HepG2 (cell line): ENCODE results near the gene ZNF554. TPM values are rescaled to one million over a fixed set of nuclear protein-coding genes. Genes with fewer than 3 reads are reported as not detected.

Experiments
- ATAC-seq: fragments of 200-7000 bp; cut with Tn5 transposase; 3 replicates; pipeline ENCODE4 v1.9.1; 2020; ENCODE audit warnings: mild to moderate bottlenecking, moderate library complexity
- BruUV-seq: library from RNA; stranded (reverse); fragments of 400-500 nt; replicated peaks from 2 replicates; lab custom pipeline; 2021; lab: Mats Ljungman, UMichigan
- CTCF ChIA-PET: fragments of 300-600 bp; formaldehyde crosslinking; extraction: SDS; loops from one replicate; lab custom pipeline; 2021; ENCODE audit warnings: low total read pairs, inconsistent platforms, low intra/inter-chr PET ratio; lab: Yijun Ruan, JAX
- POLR2A ChIA-PET: fragments of 350-600 bp; sonication (Branson Sonifier 250); formaldehyde crosslinking; loops from one replicate; lab custom pipeline; 2020; ENCODE audit warnings: antibody characterized with exemption, inconsistent platforms; lab: Yijun Ruan, JAX
- DNase-seq: peaks from one replicate; pipeline ENCODE4 v3.0.0-alpha.2; 2015; ENCODE audit warnings: low spot score
- FAIRE-seq: peaks from 3 replicates; lab custom pipeline; 2011; peaks lifted over from hg19 to GRCh38; lab: Jason Lieb, UNC
- H2AFZ ChIP-seq: one replicate; pipeline ENCODE4 v1.6.1; 2011; ENCODE audit warnings: low read length, inconsistent platforms
- H3K27ac ChIP-seq: fragments of 300-600 bp; 3 replicates; pipeline ENCODE4 v1.8.0; 2011; ENCODE audit warnings: mixed run types, mild to moderate bottlenecking, mixed read lengths, low read length, inconsistent platforms; ENCODE audit not compliant: insufficient read depth; ENCODE audit errors: extremely low read length
- H3K27me3 ChIP-seq, 2 experiments: fragments of 200-600 bp in 1 of 2; 2 replicates in 1 of 2; 3 replicates in 1 of 2; pipeline versions ENCODE4 v1.6.0 to v1.8.0; 2011; ENCODE audit warnings: low read length in 2 of 2, mild to moderate bottlenecking in 2 of 2, moderate library complexity in 2 of 2, inconsistent platforms in 1 of 2; ENCODE audit not compliant: insufficient read depth in 2 of 2, control insufficient read depth in 1 of 2
- H3K36me3 ChIP-seq, 2 experiments: fragments of 200-600 bp in 1 of 2; replicated peaks in 1 of 2; 2 replicates in 1 of 2; 3 replicates in 1 of 2; pipeline versions ENCODE4 v1.5.1 to v1.8.0; 2011; ENCODE audit warnings: low read length in 2 of 2, inconsistent platforms in 1 of 2; ENCODE audit not compliant: insufficient read depth in 2 of 2, control insufficient read depth in 1 of 2
- H3K4me1 ChIP-seq: 2 replicates; pipeline ENCODE4 v1.5.1; 2012; ENCODE audit warnings: low read length, inconsistent platforms; ENCODE audit not compliant: insufficient read depth
- H3K4me2 ChIP-seq: 2 replicates; pipeline ENCODE4 v1.6.0; 2011; ENCODE audit warnings: low read depth, low read length, inconsistent platforms
- H3K4me3 ChIP-seq, 3 experiments: fragments of 200-600 bp in 1 of 3; sonication (generic), shearing (Covaris generic) in 1 of 3; replicated peaks in 1 of 3; 2 replicates each; pipeline ENCODE4 v1.5.1; 2011 to 2016; ENCODE audit warnings: low read length in 3 of 3, inconsistent platforms in 2 of 3, low read depth in 2 of 3, mild to moderate bottlenecking in 2 of 3, control low read depth in 1 of 3, mixed read lengths in 1 of 3; ENCODE audit not compliant: insufficient read depth in 1 of 3
- H3K79me2 ChIP-seq: one replicate; pipeline ENCODE4 v1.6.1; 2011; ENCODE audit warnings: low read length, inconsistent platforms; ENCODE audit not compliant: insufficient read depth
- H3K9ac ChIP-seq: 2 replicates; pipeline ENCODE4 v1.6.0; 2011; ENCODE audit warnings: mild to moderate bottlenecking, low read depth, low read length, inconsistent platforms; ENCODE audit not compliant: insufficient read depth
- H3K9me3 ChIP-seq: 2 replicates; pipeline ENCODE4 v1.5.1; 2012; ENCODE audit warnings: mild to moderate bottlenecking, low read length
- H4K20me1 ChIP-seq: 2 replicates; pipeline ENCODE4 v1.6.0; 2011; ENCODE audit warnings: inconsistent platforms, mild to moderate bottlenecking, low read length, moderate library complexity; ENCODE audit not compliant: insufficient read depth
- DNMT3B ChIP-seq: conservative IDR thresholded peaks from 2 replicates; pipeline ENCODE4 v1.6.1; 2016; ENCODE audit warnings: missing biosample characterization, control low read depth
- ERF ChIP-seq: IDR thresholded peaks from 2 replicates; pipeline ENCODE4 v1.6.1; 2018; ENCODE audit warnings: missing biosample characterization, missing genetic modification reagents
- FLYWCH1 ChIP-seq: sonication (generic); formaldehyde crosslinking; IDR thresholded peaks from 2 replicates; pipeline ENCODE4 v1.8.1; 2023; ENCODE audit warnings: mild to moderate bottlenecking, missing genetic modification reagents
- FOXK2 ChIP-seq: fragments of 450-650 bp; IDR thresholded peaks from 2 replicates; pipeline ENCODE4 v1.6.1; 2016
- GATAD1 ChIP-seq: IDR thresholded peaks from 2 replicates; pipeline ENCODE4 v1.6.1; 2016; ENCODE audit warnings: missing genetic modification reagents, missing compliant biosample characterization
- HNF4A ChIP-seq: sonication (generic); formaldehyde crosslinking; IDR thresholded peaks from 2 replicates; pipeline ENCODE4 v1.4.0; 2020; ENCODE audit warnings: missing genetic modification reagents
- JUNB ChIP-seq: sonication (generic); formaldehyde crosslinking; IDR thresholded peaks from 2 replicates; pipeline ENCODE4 v1.8.0; 2022; ENCODE audit warnings: missing genetic modification reagents, mild to moderate bottlenecking, borderline replicate concordance
- KDM3A ChIP-seq: IDR thresholded peaks from 2 replicates; pipeline ENCODE4 v1.6.1; 2018; ENCODE audit warnings: low read depth, missing compliant biosample characterization
- PPARG ChIP-seq: conservative IDR thresholded peaks from 2 replicates; pipeline ENCODE4 v1.6.1; 2016; ENCODE audit warnings: missing biosample characterization, missing genetic modification reagents
- ZBTB42 ChIP-seq: sonication (generic); formaldehyde crosslinking; IDR thresholded peaks from 2 replicates; pipeline ENCODE4 v1.5.0; 2020; ENCODE audit warnings: mild to moderate bottlenecking, missing genetic modification reagents
- ZNF382 ChIP-seq: sonication (generic); formaldehyde crosslinking; IDR thresholded peaks from 2 replicates; pipeline ENCODE4 v1.5.0; 2020; ENCODE audit warnings: missing genetic modification reagents, mild to moderate bottlenecking, borderline replicate concordance
- ZNF484 ChIP-seq: sonication (generic); formaldehyde crosslinking; IDR thresholded peaks from 2 replicates; pipeline ENCODE4 v1.5.1; 2020; ENCODE audit warnings: mild to moderate bottlenecking, low read depth, missing genetic modification reagents, borderline replicate concordance
- ZNF530 ChIP-seq: sonication (generic); formaldehyde crosslinking; IDR thresholded peaks from 2 replicates; pipeline ENCODE4 v1.5.0; 2020; ENCODE audit warnings: low read depth, mild to moderate bottlenecking, missing genetic modification reagents
- ZNF562 ChIP-seq: sonication (generic); formaldehyde crosslinking; IDR thresholded peaks from 2 replicates; pipeline ENCODE4 v1.8.0; 2022; ENCODE audit warnings: missing genetic modification reagents, borderline replicate concordance
- WGBS: methylation state at CpG from one replicate; pipeline ENCODE4 v1.1.6; 2017; ENCODE audit warnings: low lambda C conversion rate; 5-methylcytosine and 5-hydroxymethylcytosine counted together
- in situ Hi-C: cut with HindIII; loops from 2 replicates; pipeline ENCODE4 v1.10.0; 2017; ENCODE audit warnings: low pct_unique_long_range_greater_than_20kb; ENCODE audit not compliant: extremely low pct_ligation_motif_present
- intact Hi-C: fragments of 100-400 bp; cut with micrococcal nuclease; formaldehyde crosslinking; loops from one replicate; pipeline ENCODE4 v1.10.0; 2022; ENCODE audit not compliant: unreplicated experiment
- polyA plus RNA-seq, 8 experiments: library from polyadenylated mRNA; depleted of rRNA in 3 of 8; stranded (reverse) in 7 of 8; unstranded in 1 of 8; fragments of >200 nt; fragmentation: Illumina TruSeq in 4 of 8; extraction: Trizol in 4 of 8; gene quantifications; 2 replicates each; pipeline versions ENCODE4 v1.2.1 to v1.2.3, GENCODE V29; 2011 to 2016; ENCODE audit warnings: low read depth in 4 of 8, missing spikeins in 1 of 8, mixed read lengths in 1 of 8; ENCODE audit not compliant: insufficient read depth in 1 of 8
- total RNA-seq, 5 experiments: library from RNA; depleted of rRNA; stranded (reverse); fragments of >200 nt; fragmentation: Illumina TruSeq; extraction: Trizol; gene quantifications; 2 replicates each; pipeline ENCODE4 v1.2.3, GENCODE V29; 2016; ENCODE audit warnings: low read depth in 1 of 5
- TF ChIP-seq, protein P1 (sequence below): sonication (generic); formaldehyde crosslinking; IDR thresholded peaks from 2 replicates; pipeline ENCODE4 v1.8.1; 2023; ENCODE audit warnings: mild to moderate bottlenecking, missing genetic modification reagents, borderline replicate concordance
- TF ChIP-seq, protein P2 (sequence below): sonication (generic); formaldehyde crosslinking; IDR thresholded peaks from 2 replicates; pipeline ENCODE4 v1.5.1; 2020; ENCODE audit warnings: mild to moderate bottlenecking, missing genetic modification reagents, borderline replicate concordance
- TF ChIP-seq, protein P3 (sequence below): sonication (generic); formaldehyde crosslinking; IDR thresholded peaks from 2 replicates; pipeline ENCODE4 v1.8.0; 2022; ENCODE audit warnings: mild to moderate bottlenecking, missing genetic modification reagents, moderate library complexity

Gene ZNF554
- total and polyA plus RNA-seq, 2 of the 13 experiments (the other 11 are each of a cell fraction or from before 2014, with no cell fraction given): 2.2 to 2.7 TPM

DNA sequence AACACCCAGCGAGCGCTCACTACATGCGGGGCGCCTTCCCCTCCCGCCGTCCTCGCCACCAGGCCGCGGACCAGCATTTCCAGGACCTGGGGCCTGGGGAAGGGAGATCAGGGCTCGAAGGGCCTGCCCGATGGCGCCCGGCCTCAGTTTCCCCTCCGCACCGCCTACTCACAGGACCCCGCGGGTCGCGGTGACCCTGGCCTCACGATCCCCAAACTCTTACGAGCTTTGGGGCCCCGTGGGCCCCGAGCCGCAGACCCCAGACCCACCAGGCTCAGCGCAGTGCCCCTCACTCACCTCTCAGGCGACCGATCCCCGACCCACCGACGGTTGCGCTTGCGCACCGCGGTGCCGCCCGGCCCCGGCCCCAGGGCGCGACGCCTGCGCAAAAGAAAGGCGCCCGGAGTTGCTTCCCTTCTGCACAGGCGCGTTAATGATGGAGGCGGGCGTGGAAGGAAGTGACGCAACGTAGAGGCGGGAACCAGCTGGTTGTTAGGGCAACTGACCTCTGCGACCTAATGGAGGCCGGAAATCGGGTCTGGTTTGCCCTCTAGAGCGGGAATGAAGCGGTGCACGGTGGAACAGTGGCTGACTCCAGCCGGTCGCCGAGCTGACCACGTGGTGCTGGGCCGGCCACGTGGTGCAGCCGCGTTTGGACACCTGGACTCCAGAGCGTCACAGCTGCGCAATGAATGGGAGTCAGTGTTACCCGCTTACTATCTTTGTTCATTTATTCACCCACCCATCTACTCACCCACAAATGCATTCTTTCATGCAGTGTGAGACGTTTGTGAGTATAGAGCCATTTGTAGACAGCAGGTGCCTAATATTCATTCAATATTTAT, 36.5 kb upstream of the ZNF554 start, which contains the start of gene SGTA (continued):
- no peak for TF ChIP-seq FLYWCH1 (CRISPR knock-in tag)
- TF ChIP-seq, protein P1, sequence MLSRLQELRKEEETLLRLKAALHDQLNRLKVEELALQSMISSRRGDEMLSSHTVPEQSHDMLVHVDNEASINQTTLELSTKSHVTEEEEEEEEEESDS: peak; percentile 74; the same call in 1 of the 2 replicates
- peak; percentile 74 for TF ChIP-seq FOXK2
- peak; percentile 98 for TF ChIP-seq ERF
- TF ChIP-seq PPARG (CRISPR knock-in tag): peak; percentile 73
- peak; percentile 74 for TF ChIP-seq HNF4A (CRISPR knock-in tag)
- TF ChIP-seq GATAD1 (CRISPR knock-in tag): peak; percentile 93
- no peak; the same call in 1 of the 2 replicates for TF ChIP-seq ZNF484 (CRISPR knock-in tag)
- peak; percentile 99 for TF ChIP-seq DNMT3B (CRISPR knock-in tag)
- TF ChIP-seq, protein P2, sequence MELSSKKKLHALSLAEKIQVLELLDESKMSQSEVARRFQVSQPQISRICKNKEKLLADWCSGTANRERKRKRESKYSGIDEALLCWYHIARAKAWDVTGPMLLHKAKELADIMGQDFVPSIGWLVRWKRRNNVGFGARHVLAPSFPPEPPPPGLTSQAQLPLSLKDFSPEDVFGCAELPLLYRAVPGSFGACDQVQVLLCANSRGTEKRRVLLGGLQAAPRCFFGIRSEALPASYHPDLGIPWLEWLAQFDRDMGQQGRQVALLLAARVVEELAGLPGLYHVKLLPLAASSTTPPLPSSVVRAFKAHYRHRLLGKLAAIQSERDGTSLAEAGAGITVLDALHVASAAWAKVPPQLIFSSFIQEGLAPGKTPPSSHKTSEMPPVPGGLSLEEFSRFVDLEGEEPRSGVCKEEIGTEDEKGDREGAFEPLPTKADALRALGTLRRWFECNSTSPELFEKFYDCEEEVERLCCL: peak; percentile 92
- TF ChIP-seq KDM3A: peak; percentile 70
- TF ChIP-seq JUNB: peak; percentile 22; the same call in 1 of the 2 replicates

DNA sequence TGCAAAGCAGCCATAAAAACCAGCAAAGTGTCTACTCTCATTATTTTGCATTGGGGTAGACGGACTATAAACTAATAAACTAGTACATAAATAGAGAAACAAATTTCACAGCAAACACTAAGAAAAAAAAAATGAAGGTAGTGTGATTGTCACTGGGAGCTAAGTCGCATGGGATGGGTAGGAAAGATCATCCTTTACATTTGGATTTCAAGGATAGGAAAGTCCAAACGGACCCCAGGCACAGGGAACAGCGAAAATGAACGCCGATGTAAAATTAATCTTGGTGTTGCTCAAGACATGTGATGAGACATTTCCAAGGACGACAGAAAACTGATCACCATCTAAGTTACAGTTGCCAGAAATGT, 35.9 kb upstream of the ZNF554 start:
- Histone ChIP-seq H4K20me1 (peaks cover 5% of the 10 kb centered on the region; the same call in 1 of the 2 replicates), H3K27me3 (no peaks in the 10 kb centered on the region; a peak in 1 of 5 replicates), H3K4me3 (peak overlapping the region in 1 of 3 experiments; percentile 14; a peak in 1 of 6 replicates), H3K36me3 (0 out of 5 replicates have a peak, but pooled peaks cover 0 to 2% of the 10 kb centered on the region in 2 experiments), H3K4me1 (peaks cover 81% of the 10 kb centered on the region), H3K9me3 (no peaks in the 10 kb centered on the region), H3K79me2 (peaks cover 70% of the 10 kb centered on the region), H2AFZ (no peak overlapping the region), H3K27ac (peak overlapping the region; percentile 76), H3K4me2 (peak overlapping the region; percentile 38), H3K9ac (peak overlapping the region; percentile 7; the same call in 1 of the 2 replicates)
- in situ Hi-C loops (no loop called here), intact Hi-C loops (loop anchor here (1.0 kb wide), 1 partner anchor 84 kb away; the partner anchor contains the start of gene ZNF556)
- FAIRE-seq: no peak
- no peak for DNase-seq
- BruUV-seq: no TSS peak
- CTCF ChIA-PET: no interaction called here
- no peak for ATAC-seq
- 88% methylated on average over 7 of the region's 7 CpGs for WGBS
- POLR2A ChIA-PET: interaction anchor here (0.6 to 1.4 kb wide), 11 partner anchors 8 to 622 kb away, joined by 3 to 13 read pairs (median 5); partner anchors contain the start of genes GADD45B, ZNF555 and ZNF556
- no peak for TF ChIP-seq ZBTB42 (CRISPR knock-in tag)
- TF ChIP-seq, protein P3, sequence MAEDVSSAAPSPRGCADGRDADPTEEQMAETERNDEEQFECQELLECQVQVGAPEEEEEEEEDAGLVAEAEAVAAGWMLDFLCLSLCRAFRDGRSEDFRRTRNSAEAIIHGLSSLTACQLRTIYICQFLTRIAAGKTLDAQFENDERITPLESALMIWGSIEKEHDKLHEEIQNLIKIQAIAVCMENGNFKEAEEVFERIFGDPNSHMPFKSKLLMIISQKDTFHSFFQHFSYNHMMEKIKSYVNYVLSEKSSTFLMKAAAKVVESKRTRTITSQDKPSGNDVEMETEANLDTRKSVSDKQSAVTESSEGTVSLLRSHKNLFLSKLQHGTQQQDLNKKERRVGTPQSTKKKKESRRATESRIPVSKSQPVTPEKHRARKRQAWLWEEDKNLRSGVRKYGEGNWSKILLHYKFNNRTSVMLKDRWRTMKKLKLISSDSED: peak; percentile 4; the same call in 1 of the 2 replicates
- no peak for TF ChIP-seq ZNF530 (CRISPR knock-in tag)
- TF ChIP-seq FLYWCH1 (CRISPR knock-in tag): no peak
- TF ChIP-seq ZNF382 (CRISPR knock-in tag): no peak
- 0 out of 2 replicates have a peak, but pooled peaks have one; percentile 1 for TF ChIP-seq ZNF562
